HG03097 (cell line): ENCODE measurements around the gene BORA.
A peak's percentile ranks its signal among the peaks of the same experiment; 100 is the strongest.
"Not testable (repeated sequence)": the region's sequence is repeated elsewhere in the genome, so short reads cannot be mapped to it uniquely, and the experiment has no call there.

Experiments
- ATAC-seq: cut with Tn5 transposase; IDR thresholded peaks from one replicate; pipeline ENCODE4 v1.9.1; 2021; ENCODE audit not compliant: unreplicated experiment, low FRiP score

BORA gene

DNA sequence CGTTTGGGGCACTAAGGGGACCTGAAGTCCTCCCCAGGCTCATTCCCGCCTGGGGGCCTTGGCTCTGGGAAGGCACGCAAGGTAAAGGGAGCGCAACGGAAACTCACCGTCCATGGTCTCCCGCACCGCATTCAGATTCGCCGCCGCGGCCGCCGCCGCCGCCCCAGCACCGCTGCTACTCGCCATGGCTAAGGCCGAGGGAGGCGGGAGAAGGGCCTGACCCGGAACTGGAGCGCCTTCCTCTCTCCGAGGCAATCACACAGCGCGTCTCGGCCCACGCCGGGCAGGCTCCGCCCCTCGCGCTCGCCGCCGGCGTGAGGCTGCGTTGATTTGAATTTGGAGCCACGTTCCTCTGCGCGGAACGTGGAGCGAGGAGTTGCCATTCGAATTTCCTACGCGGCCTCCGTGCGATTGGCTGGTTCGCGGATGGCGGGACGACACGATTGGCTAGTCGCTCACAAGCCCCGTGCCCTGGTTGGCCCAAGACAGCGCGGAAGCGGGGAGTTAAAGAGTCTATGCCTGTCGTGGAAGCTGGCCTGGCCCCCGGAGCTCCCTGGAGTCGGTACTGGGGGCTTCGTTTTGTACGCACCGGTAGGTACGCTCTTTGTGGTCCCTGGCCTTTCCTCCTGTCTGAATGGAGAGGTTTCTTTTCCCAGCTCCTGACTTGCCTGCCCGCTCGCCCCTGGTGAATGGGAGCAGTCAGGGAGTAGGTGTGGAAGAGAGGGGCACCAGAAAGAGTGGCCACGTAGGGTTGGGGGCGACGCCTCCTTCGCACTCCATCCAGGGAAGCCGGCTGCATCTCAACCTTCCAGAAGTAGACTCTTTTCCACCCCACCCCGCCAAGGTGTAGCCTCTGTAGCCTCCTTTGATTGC lies at the start of gene BORA, which contains the start of gene MZT1:
BORA (plus strand) TSS at position 507 of the 873 bp plus-strand sequence. CDS start 1,018 bp downstream, outside the sequence.
MZT1 (minus strand) TSS at position 213 of the 873 bp plus-strand sequence; CDS start at position 186, 27 bp downstream.
- peak; percentile 97 for ATAC-seq

DNA sequence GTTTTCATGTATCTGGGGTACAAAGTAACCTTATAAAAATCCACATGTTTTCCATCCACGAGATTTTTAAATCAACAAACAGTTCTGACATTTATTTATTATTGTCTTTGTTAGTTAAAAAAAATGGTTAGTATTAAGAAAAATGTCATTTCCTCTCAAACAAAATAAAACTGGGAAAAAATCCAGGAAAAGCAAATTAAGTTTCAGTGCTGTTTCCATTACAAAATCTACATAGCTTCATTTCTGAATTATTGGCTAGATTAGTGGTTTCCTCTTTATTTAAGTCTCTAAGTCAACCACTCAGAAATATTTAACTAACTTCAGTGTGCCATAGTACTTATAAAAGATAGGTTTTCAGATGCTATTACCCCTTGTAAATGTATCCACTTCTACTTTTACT lies 49.4 kb upstream of the BORA start:
- no peak for ATAC-seq

DNA sequence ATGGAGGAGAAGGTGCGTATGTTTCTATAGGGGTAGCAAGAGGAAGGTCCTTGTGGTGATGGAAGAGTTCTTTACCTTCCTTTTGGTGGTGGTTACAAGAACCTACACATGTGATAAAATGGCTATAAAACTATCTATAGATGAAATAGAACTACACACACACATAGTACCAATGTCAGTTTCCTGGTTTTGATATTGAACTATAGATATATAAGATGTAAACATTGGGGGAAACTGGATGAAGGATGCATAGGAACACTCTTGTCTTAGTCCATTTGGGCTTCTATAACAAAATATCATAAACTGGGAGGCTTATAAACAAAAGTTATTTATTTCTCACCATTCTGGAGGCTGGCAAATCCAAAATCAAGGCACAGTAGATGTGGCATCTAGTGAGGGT lies 47.4 kb upstream of the BORA start:
- no peak for ATAC-seq

DNA sequence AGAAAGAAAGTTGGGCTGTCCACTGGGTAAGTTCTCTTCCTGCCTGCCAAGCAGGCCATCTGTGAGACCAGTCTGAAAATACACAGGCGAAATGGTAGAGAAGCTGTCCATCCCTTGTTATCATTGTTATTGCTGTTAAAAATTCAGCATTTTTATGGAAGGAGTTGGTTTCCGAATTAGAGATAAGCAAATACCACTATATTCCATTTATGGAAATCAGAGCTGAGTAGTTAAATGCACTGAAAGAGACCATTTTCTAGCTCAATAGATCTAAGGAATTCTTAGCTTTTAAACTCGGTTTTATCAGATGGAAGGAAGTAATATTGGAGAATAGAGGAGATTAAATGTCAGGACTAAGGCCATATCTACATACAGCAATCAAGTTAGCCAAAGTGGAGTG lies 41.0 kb upstream of the BORA start:
- no peak for ATAC-seq

DNA sequence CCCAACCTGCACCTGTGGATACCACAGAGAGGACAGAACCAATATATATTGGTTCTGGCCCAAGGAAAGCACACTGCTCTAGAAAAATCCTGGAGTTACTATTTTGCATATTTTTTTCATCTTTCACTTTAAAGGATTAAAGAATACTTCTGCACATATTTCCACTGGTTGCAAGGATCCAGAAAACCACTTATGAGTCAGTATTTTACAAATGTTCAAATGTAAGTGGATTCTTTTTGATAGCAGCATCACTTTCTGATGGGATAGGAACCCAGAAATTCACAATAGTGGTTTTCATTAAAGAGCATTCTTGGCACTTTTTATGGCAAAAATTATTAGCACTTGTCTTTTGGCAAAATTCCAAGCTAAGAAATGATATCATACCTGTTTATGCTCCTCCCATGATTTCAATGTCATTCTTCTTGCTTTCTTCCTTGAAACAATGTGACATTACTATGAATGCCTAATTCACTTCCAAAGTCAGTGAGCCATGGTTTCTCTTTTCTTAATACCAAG lies 38.5 kb upstream of the BORA start:
- no peak for ATAC-seq

DNA sequence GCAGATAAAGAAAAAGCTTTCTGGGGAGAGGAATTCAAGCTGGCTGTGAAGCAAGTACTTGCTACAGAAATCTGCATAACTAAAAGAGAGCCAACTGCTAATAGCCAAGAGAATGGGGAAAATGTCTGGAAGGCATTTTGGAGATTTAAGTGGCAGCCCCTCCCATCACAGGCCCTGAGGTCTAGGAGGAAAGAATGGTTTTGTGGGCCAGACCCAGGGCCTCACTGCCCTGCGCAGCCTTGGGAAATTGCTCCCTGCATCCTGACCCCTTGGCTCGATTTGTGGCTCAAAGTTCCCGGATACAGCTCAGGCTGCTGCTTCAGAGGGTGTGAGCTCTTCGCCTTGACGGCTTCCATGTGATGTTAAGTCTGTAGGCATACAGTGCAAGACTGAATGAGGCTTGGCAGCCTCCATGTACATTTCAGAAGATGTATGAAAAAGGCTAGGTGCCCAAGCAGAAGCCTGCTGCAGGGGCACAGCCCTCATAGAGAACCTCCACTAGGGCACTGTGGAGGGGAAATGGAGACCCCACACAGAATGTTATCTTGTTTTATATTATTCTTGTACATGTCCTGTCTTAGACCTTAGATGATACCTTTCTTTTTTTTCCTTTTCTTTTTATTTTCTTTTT lies 34.7 kb upstream of the BORA start:
- ATAC-seq, result no peak

DNA sequence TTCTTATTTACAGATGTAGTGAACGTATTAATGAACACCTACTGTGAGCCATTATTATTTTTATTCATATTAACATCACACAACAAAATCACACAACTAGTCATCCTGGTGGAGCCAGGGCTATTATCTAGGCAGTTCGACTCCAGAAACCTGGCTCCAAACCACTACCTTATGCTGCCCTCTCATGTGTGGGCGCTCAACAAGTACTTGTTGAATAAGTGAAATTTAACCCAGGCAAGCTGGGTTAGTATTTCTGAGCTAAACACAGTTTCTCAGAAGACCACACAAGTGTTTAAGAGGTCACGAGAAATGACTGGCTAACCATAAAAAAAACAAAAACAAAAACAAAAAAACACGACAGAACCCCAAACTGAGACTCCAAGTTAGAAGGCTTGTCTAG lies 33.9 kb upstream of the BORA start:
- no peak for ATAC-seq

DNA sequence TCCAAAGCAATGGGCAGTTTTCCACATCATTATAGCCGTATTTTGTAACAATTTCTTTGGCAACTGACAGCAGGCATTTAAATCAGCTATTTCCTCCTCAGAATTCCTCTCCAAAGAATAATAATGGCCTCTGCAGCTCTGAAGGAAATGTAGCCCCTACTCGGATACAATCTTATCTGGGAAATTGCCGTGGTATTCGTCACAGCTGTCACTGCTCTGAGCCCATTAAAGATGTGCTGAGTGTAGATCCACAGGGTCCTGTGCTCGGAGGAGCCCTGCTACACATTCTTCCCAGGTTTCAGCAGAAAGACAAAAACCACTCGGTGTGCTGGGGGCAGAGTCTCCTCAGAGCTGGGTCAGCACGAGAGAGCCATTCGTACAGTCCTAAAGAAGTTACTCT lies 33.4 kb upstream of the BORA start:
- ATAC-seq, result no peak

DNA sequence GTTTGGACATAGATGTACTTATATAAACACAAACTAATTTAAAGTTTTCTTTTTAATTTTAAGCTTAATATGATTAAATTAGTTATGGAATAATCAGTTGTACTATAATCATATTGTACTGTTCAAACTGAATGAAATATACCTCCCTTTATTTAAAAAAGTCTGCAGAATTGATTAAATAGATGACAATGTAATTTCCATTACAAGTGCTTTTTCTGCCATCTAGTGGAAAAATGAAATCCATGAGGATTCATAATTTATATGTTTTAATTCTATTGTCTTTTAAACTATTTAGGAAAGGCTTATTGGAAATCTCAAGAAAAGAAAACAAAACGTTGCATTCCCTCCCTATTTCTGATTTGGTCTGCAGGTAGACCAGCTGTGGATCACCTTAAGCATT lies 31.1 kb upstream of the BORA start:
- ATAC-seq, result no peak

DNA sequence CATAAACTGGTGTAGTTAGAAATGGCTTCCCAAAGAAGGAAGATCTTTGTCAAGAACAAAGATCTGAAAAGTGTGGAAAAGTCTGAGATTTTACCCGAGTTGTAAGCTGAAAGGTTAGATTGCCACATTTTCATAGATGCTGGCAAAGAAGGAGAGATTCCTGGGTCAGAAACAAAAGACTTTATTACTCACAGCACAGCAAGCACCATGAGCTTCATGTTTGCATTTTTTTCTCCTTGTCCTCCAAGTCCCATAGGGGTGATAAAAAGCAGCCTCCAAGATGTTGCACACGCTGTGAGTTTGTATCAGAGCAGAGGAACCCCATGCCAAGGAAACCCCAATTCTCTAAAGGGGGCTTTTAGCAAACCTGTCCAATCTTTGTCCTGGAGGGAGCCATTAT lies 29.6 kb upstream of the BORA start:
- no peak for ATAC-seq

DNA sequence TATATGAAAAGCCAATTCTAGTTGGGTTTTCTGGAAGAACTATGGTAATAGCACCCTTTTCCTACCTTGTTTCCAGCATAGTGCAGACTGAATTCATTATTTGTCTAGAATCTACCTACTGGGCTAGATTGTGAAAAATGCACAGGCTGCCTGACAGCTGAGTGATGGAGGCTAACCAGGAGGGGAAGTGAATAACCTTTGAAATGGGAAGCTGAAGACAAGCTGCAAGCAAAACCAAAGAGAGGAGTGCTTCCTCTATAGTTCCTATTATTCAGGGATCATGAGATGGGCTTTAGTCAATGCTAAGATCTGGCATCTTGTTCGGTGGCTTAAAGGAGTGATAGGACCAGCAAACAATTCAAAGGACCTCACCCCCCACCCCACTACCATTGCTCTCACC lies 27.2 kb upstream of the BORA start:
- ATAC-seq, result no peak

DNA sequence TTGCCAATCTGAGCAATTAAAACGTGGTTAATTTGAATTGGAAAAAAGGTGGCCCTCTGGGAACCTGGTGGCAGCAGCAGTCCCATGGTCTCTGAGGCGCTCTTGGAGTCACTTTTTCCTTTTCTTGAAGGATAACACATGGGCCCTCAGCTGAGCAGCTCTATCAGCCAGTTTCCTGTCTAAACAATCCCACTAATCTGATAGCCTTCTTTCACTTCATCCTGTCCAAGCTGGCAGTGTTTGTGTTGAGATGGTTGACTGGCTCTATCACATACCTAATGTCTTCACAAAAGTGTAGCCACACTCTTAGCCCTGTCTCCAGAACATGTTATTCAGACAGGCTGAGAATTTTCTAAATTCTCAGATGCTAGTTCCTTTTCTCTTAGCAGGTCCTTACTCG lies 10.9 kb upstream of the BORA start:
- no peak for ATAC-seq

DNA sequence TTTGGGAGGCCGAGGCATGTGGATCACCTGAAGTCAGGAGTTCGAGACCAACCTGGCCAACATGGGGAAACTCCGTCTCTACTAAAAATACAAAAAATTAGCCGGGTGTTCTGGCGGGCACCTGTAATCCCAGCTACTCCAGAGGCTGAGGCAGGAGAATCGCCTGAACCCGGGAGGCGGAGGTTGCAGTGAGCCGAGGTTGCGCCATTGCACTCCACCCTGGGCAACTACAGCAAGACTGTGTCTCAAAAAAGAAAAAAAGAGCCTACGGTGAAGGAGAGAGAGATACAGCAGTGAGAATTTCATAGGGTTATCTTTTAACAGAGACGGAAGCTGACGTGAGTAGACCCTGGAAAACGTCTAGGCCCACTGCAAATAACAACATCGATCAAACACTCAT lies 1.5 kb upstream of the BORA start:
- not testable (repeated sequence) for ATAC-seq

DNA sequence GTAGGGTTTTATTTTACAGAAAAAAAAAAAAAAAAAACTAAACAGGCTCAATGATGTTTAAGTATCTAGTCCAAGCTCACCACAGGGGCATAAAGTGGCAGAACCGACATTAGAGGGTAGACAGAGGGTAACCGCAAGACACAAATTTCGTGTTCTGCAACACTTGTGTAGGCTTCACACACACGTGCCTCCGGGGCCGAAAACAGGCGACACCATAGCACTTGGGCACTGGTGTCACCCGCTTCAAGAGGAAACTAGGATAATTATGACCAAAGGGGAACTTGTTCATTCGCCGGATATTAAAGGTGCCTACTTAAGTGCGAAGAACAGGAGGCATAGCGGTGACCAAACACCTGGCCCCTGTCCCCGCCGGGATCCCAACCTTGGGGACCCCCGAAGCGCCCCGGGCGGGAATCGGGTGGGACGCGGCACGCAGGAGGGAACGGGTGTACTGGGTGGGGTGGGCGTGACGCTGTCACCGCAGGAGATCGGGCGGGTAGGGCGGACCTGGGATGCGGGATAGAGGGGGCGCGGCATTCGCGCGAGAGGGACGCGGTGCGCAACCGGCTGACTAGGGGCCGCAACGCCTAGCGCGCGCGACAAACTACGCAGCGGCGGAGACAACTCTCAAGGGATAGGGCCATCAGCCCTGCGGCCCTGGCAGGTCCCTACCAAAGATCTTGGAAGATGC lies 852 bp upstream of the BORA start:
- ATAC-seq, result peak; percentile 25

DNA sequence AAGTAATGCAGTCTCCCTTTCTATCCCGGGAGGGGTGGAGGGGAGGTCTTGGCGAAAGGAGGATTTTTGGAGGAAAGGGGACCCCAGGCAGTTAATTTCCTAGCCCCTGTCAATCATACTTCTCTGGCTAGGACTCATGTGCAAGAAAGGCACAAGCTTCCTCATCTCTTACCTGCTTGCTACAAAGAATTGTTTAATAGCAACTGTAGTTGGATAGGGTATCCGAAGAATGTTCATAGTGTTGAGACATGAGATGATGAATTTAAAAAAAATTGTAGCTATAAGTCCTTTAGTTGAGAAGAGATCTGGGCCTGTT lies 525 bp downstream of the BORA start:
- no peak for ATAC-seq

DNA sequence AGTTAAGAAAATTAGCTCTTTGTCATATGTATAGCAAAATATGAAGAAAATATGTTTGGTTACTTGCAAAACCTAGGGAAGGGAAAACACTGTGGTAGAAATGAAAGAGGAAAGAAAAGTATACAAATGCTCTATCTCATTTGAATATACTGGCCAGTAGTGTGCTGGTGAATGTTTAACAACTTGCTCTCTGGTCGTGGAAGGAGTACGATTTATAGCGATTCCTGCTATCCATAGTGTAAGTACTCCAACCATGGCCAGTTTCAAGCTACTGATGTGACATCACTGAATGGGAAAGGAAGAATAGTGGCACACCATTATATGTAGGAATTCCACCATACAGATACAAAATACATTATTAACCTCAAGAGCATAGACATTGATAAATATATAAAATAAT lies 9.3 kb downstream of the BORA start:
- ATAC-seq, result no peak

DNA sequence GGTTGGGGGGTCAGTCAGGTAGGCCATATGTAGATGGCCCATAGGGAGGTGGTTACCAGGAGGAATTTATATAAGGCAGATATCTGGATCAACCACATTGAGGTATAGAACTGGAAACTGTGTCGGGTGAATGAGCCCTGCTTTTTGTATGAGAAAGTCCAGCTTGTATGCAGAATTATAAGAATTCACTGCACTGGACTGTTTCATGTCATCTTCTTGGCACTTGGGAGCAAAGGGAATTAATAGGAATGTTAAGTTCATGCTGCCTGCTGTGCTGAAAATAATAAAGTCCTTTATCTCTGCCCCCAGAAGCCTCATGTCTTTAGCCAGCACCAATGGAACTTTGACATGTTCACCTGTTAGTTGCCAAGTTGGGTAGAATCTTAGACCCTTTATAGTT lies 12.3 kb downstream of the BORA start:
- ATAC-seq, result no peak

DNA sequence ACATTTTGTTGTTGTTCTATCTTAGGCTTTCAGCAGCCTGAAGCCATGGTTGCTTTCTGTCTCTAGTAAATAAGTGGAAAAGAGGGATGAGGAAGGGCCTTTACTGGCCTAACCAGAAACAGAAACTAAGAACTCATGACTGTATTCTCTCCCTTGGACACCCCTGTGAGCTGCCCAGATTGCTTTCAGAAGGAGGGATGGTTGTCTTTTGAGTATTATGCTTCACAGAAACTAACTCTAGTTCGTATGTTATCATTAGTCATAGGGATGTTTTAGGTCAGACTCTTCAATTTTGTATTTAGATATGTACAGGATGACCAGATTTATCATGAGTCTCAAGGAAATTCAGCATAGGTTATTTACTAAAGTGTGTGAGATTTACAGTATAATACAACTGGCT lies 17.5 kb downstream of the BORA start:
- no peak for ATAC-seq

DNA sequence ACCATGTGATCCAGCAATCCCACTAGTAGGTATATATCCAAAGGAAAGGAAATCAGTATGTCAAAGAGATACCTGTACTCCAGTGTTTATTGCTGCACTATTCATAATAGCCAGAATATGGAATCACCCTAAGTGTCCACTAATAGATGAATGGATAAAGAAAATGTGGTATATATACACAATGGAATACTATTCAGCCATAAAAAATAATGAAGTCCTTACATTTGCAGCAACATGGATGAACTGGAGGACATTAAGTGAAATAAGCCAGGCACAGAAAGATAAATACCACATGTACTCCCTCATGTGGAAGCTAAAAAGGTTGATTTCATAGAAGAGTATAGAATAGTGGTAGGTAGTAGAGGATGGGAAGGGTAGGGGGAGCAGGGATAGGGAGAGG lies 23.5 kb downstream of the BORA start:
- no peak for ATAC-seq

DNA sequence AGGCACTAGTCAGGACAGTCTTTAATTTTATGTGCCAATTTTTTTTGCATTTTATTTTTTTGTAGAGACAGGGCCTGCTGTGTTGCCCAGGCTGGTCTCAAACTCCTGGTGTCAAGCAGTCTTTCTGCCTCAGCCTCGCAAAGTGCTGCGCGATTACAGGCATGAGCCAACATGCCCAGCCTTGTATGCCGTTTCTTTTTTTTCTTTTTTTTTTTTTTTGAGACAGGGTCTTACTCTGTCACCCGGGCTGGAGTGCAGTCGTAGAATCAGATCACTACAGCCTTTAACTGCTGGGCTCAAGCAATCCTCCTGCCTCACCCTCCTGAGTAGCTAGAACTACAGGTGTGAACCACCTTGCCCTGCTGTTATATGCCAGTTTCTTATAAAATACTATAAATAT lies 26.4 kb downstream of the BORA start:
- no peak for ATAC-seq

DNA sequence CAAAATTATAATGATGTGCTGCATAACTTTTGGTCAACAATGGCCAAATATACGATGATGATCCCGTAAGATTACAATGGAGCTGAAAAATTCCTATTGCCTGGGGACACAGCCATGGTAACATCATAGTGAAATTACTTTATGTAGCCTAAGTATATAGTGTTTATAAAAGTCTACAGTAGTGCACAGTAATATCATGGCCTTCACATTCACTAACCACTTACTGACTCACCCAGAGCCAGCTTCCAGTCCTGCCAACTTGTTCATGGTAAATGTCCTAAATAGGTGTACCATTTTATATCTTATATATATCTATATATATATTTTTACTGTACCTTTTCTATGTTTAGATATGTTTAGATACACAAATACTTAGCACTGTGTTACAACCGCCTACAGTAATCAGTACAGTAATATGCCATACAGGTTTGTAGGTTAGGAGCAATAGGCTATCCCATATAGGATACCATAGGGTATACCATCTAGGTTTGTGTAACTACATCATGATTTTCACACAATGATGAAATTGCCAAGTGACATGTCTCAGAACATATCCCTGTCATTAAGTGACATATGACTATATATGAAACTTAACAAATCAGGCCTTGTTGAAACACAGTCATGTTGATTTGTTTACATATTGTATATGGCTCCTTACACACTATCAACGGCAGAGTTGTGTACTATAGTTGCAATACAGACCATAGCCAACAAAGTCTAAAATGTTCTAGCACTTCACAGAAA lies 30.2 kb downstream of the BORA start:
- ATAC-seq, result no peak
